ENCODE data around the gene PTPRD. TPM values are rescaled to one million over a fixed set of nuclear protein-coding genes. Genes with fewer than 3 reads are reported as not detected.

Gene PTPRD
- total RNA-seq, 1 donor from 2014 or later, result 136 TPM

DNA sequence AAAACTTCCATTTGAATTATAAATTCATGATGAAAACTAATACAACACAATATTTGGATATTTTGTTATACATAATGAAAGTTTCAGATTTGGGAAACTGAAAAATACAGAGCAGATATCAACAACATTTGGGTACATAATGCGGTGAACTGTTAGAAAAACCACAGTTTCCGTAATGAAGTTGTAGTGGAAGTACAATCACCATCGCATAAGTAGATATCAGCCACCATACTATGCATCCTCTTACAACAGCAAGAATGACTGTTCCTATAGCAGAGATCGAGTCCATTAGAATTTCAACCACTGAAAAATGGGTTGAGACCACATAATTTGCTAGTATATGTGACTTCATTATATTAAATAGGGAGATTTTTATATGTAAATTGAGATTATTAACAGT, 2043.0 kb downstream of the PTPRD start:
- Mint-ChIP-seq H3K4me3 (no peak overlapping the region), H3K4me1 (no peaks in the 10 kb centered on the region), H3K27me3 (ENCODE audit: insufficient read depth, low read depth) (peaks cover 2% of the 10 kb centered on the region), H3K36me3 (peaks cover 5% of the 10 kb centered on the region), H3K9me3 (no peaks in the 10 kb centered on the region), H3K27ac (no peak overlapping the region)
- no peaks in the 10 kb centered on the region for H3K36me3 ChIP-seq
- H3K4me3 ChIP-seq, result no peak overlapping the region
- H3K9ac ChIP-seq, result no peak overlapping the region
- H3K27me3 ChIP-seq, result no peaks in the 10 kb centered on the region
- H2AFZ ChIP-seq (replicated peaks), result no peak overlapping the region
- no peak for DNase-seq (ENCODE audit: low spot score)
- no peaks in the 10 kb centered on the region for H3K79me2 ChIP-seq (ENCODE audit: low read depth)
- H3K9me3 ChIP-seq (ENCODE audit: low read depth), result no peaks in the 10 kb centered on the region
- no peaks in the 10 kb centered on the region for H3K4me1 ChIP-seq
- TF ChIP-seq EZH2phosphoT487 (IDR thresholded peaks at IDR 0.05) (no peak), EZH2 (IDR thresholded peaks at IDR 0.05) (no peak)
- TF ChIP-seq, protein P1, sequence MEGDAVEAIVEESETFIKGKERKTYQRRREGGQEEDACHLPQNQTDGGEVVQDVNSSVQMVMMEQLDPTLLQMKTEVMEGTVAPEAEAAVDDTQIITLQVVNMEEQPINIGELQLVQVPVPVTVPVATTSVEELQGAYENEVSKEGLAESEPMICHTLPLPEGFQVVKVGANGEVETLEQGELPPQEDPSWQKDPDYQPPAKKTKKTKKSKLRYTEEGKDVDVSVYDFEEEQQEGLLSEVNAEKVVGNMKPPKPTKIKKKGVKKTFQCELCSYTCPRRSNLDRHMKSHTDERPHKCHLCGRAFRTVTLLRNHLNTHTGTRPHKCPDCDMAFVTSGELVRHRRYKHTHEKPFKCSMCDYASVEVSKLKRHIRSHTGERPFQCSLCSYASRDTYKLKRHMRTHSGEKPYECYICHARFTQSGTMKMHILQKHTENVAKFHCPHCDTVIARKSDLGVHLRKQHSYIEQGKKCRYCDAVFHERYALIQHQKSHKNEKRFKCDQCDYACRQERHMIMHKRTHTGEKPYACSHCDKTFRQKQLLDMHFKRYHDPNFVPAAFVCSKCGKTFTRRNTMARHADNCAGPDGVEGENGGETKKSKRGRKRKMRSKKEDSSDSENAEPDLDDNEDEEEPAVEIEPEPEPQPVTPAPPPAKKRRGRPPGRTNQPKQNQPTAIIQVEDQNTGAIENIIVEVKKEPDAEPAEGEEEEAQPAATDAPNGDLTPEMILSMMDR (IDR thresholded peaks at IDR 0.05), result no peak
- no peak overlapping the region for H3K4me2 ChIP-seq
- no peaks in the 10 kb centered on the region for H4K20me1 ChIP-seq (ENCODE audit: low read depth)
- no peak overlapping the region for H3K27ac ChIP-seq
- no peaks in the 10 kb centered on the region for H3F3A ChIP-seq (ENCODE audit: low read depth)

GRCh38 chr9:8567963-8568579, 2044.7 kb downstream of the PTPRD start:
- H3K27ac Mint-ChIP-seq, result no peak overlapping the region
- Histone ChIP-seq H3K9ac (no peak overlapping the region), H3F3A (ENCODE audit: low read depth) (no peaks in the 10 kb centered on the region), H3K27ac (no peak overlapping the region), H4K20me1 (ENCODE audit: low read depth) (no peaks in the 10 kb centered on the region), H3K9me3 (ENCODE audit: low read depth) (no peaks in the 10 kb centered on the region), H3K27me3 (no peaks in the 10 kb centered on the region), H3K4me1 (no peaks in the 10 kb centered on the region), H2AFZ (replicated peaks) (no peak overlapping the region), H3K79me2 (ENCODE audit: low read depth) (no peaks in the 10 kb centered on the region), H3K36me3 (no peaks in the 10 kb centered on the region), H3K4me3 (no peak overlapping the region), H3K4me2 (no peak overlapping the region)
- H3K9me3 Mint-ChIP-seq, result no peaks in the 10 kb centered on the region
- H3K36me3 Mint-ChIP-seq, result peaks cover 5% of the 10 kb centered on the region
- no peaks in the 10 kb centered on the region for H3K27me3 Mint-ChIP-seq (ENCODE audit: insufficient read depth, low read depth)
- H3K4me1 Mint-ChIP-seq, result no peaks in the 10 kb centered on the region
- DNase-seq (ENCODE audit: low spot score), result no peak
- TF ChIP-seq, protein P1 (IDR thresholded peaks at IDR 0.05), result no peak
- no peak for TF ChIP-seq EZH2phosphoT487 (IDR thresholded peaks at IDR 0.05)
- TF ChIP-seq EZH2 (IDR thresholded peaks at IDR 0.05), result no peak
- H3K4me3 Mint-ChIP-seq, result no peak overlapping the region

DNA sequence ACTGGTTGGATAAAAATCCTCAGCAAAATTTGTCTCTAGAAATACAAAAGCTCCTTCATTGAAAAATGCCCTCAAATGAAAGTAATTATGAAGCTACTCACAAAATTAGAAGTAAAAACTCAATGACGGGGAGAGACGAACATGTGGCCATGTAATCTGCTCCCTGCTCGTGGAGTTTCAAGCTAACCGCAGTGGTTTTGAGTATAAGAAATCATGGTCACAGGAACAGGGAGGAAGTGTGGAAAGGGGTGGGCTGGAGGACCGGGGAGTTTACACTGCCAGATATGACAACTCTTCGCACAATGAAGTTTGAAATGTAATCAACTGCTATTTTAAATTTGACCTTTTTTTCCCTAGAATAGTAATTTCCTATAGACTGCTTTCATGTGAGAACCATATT, 2047.8 kb downstream of the PTPRD start:
- Mint-ChIP-seq H3K9me3 (no peaks in the 10 kb centered on the region), H3K4me3 (no peak overlapping the region), H3K36me3 (peaks cover 5% of the 10 kb centered on the region), H3K27ac (no peak overlapping the region), H3K4me1 (peaks cover 9% of the 10 kb centered on the region), H3K27me3 (ENCODE audit: insufficient read depth, low read depth) (no peaks in the 10 kb centered on the region)
- H3K9ac ChIP-seq, result no peak overlapping the region
- no peak overlapping the region for H2AFZ ChIP-seq (replicated peaks)
- no peak overlapping the region for H3K4me2 ChIP-seq
- TF ChIP-seq, protein P1 (IDR thresholded peaks at IDR 0.05), result no peak
- TF ChIP-seq EZH2phosphoT487 (IDR thresholded peaks at IDR 0.05) (no peak), EZH2 (IDR thresholded peaks at IDR 0.05) (no peak)
- no peaks in the 10 kb centered on the region for H3K9me3 ChIP-seq (ENCODE audit: low read depth)
- H4K20me1 ChIP-seq (ENCODE audit: low read depth), result peaks cover 7% of the 10 kb centered on the region
- DNase-seq (ENCODE audit: low spot score), result no peak
- no peaks in the 10 kb centered on the region for H3K27me3 ChIP-seq
- no peaks in the 10 kb centered on the region for H3K36me3 ChIP-seq
- H3F3A ChIP-seq (ENCODE audit: low read depth), result no peaks in the 10 kb centered on the region
- peaks cover 11% of the 10 kb centered on the region for H3K4me1 ChIP-seq
- H3K27ac ChIP-seq, result no peak overlapping the region
- H3K4me3 ChIP-seq, result no peak overlapping the region
- no peaks in the 10 kb centered on the region for H3K79me2 ChIP-seq (ENCODE audit: low read depth)

Data from neural progenitor cell (in vitro differentiated cells).